Fibroblast of lung (primary cell): ENCODE data around the gene MOB1A.

ENCODE experiments used
- CTCF ChIP-seq, 2 donors: IDR thresholded peaks in 1 of 2; conservative IDR thresholded peaks in 1 of 2; 1 replicate in 1 of 2; 2 replicates in 1 of 2; pipeline ENCODE4 v1.5.1; 2011 to 2012; ENCODE audit warnings: low read length in 2 of 2, control low read depth in 1 of 2, inconsistent platforms in 1 of 2, low read depth in 1 of 2, mild to moderate bottlenecking in 1 of 2
- EZH2 ChIP-seq: IDR thresholded peaks from 2 replicates; pipeline ENCODE4 v1.5.1; 2012; ENCODE audit warnings: low read length, control low read depth, mild to moderate bottlenecking; ENCODE audit errors: missing control alignments

- no peak for TF ChIP-seq CTCF (conservative IDR thresholded peaks at IDR 0.05 in 1 of 2, IDR thresholded peaks at IDR 0.05 in 1 of 2; ENCODE audit: low read depth in 1 of 2, low read length in 2 of 2)
- TF ChIP-seq EZH2 = no peak
Measured at GRCh38 chr2:74188018-74188601, 9.4 kb upstream of the MOB1A start.
